ENCODE measurements around the gene HMCN1.

- TF ChIP-seq CTCF (IDR thresholded peaks at IDR 0.05), result no peak
- no peak for TF ChIP-seq POLR2A (IDR thresholded peaks at IDR 0.05)
Observed at GRCh38 chr1:185727726-185728125, 6.5 kb upstream of the HMCN1 start.

All from heart left ventricle (tissue), 13 donors.